MM.1S (cell line): ENCODE measurements around the gene SKP2.

Source experiments
- EZH2 ChIP-seq: fragments of 300-600 bp; sonication (generic); optimal IDR thresholded peaks from 2 replicates; pipeline ENCODE3; 2017; ENCODE audit warnings: low read depth, mild to moderate bottlenecking, antibody characterized with exemption, low read length, mixed read lengths
- EZH2phosphoT487 ChIP-seq: fragments of 300-600 bp; sonication (generic); IDR thresholded peaks from 2 replicates; pipeline ENCODE4 v1.6.1; 2018; ENCODE audit warnings: antibody characterized with exemption, low read length
- TF ChIP-seq, protein P1 (sequence below): fragments of 300-600 bp; sonication (generic); IDR thresholded peaks from 2 replicates; pipeline ENCODE4 v1.5.1; 2016; ENCODE audit warnings: antibody characterized with exemption, low read length, mixed read lengths

DNA sequence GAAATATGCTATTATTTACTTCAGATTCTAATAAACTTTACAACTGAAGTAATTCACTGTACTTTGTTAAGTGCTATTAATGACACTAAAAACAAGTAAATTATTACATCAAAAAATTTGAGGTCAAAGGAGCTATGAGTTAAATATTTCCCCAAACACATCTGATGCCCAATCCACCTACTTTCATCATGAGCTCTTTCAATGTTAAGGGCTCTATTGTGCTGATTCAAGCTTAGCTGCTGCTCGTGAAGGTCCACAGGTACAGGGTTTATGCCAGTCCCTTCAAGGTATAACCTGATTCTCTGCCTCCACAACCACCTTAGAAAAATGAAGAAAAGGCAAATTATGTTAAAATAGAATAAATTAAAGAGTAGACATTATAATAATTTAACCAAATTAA, 65.7 kb downstream of the SKP2 start:
- TF ChIP-seq, protein P1, sequence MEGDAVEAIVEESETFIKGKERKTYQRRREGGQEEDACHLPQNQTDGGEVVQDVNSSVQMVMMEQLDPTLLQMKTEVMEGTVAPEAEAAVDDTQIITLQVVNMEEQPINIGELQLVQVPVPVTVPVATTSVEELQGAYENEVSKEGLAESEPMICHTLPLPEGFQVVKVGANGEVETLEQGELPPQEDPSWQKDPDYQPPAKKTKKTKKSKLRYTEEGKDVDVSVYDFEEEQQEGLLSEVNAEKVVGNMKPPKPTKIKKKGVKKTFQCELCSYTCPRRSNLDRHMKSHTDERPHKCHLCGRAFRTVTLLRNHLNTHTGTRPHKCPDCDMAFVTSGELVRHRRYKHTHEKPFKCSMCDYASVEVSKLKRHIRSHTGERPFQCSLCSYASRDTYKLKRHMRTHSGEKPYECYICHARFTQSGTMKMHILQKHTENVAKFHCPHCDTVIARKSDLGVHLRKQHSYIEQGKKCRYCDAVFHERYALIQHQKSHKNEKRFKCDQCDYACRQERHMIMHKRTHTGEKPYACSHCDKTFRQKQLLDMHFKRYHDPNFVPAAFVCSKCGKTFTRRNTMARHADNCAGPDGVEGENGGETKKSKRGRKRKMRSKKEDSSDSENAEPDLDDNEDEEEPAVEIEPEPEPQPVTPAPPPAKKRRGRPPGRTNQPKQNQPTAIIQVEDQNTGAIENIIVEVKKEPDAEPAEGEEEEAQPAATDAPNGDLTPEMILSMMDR: no peak
- no peak for TF ChIP-seq EZH2
- no peak for TF ChIP-seq EZH2phosphoT487
